Heart left ventricle (tissue), 16 donors: ENCODE results near the gene CASZ1. TPM values are rescaled to one million over a fixed set of nuclear protein-coding genes. Genes with fewer than 3 reads are reported as not detected.
A peak's percentile ranks its signal among the peaks of the same experiment; 100 is the strongest.

Experiments used
- ATAC-seq, 4 donors: fragments of 200-7000 bp; cut with Tn5 transposase; one replicate each; pipeline ENCODE4 v1.9.1; 2020 to 2022; ENCODE audit warnings: moderate library complexity in 4 of 4, mild to moderate bottlenecking in 3 of 4, moderate number of reproducible peaks in 1 of 4
- DNase-seq, 5 donors: peaks; one replicate each; pipeline ENCODE4 v3.0.0-alpha.2; 2020
- H3K27ac ChIP-seq, 12 donors: fragments of 200-600 bp; sonication (generic) in 4 of 12; one replicate each; pipeline versions ENCODE4 v1.5.0 to v1.8.0; 2016 to 2022; ENCODE audit warnings: mild to moderate bottlenecking in 2 of 12
- H3K27me3 ChIP-seq, 9 donors: fragments of 200-600 bp; sonication (generic) in 2 of 9; one replicate each; pipeline versions ENCODE4 v1.5.1 to v1.8.0; 2016 to 2022; ENCODE audit warnings: mild to moderate bottlenecking in 3 of 9
- H3K36me3 ChIP-seq, 9 donors: fragments of 200-600 bp; sonication (generic) in 2 of 9; one replicate each; pipeline versions ENCODE4 v1.5.0 to v1.8.0; 2018 to 2022; ENCODE audit warnings: mild to moderate bottlenecking in 2 of 9
- H3K4me1 ChIP-seq, 12 donors: fragments of 200-600 bp; sonication (generic) in 4 of 12; one replicate each; pipeline versions ENCODE4 v1.5.0 to v1.8.0; 2016 to 2022; ENCODE audit warnings: mild to moderate bottlenecking in 3 of 12
- H3K4me3 ChIP-seq, 12 donors: fragments of 200-600 bp; sonication (generic) in 4 of 12; one replicate each; pipeline versions ENCODE4 v1.5.0 to v1.8.0; 2017 to 2022; ENCODE audit warnings: mild to moderate bottlenecking in 9 of 12, moderate library complexity in 4 of 12
- H3K9me3 ChIP-seq, 12 donors: fragments of 200-600 bp; sonication (generic) in 4 of 12; one replicate each; pipeline versions ENCODE4 v1.5.0 to v1.8.0; 2016 to 2022; ENCODE audit warnings: mild to moderate bottlenecking in 1 of 12
- CTCF ChIP-seq, 12 donors: fragments of 200-600 bp; sonication (generic) in 4 of 12; IDR thresholded peaks; one replicate each; pipeline versions ENCODE4 v1.5.0 to v1.8.0; 2018 to 2022; ENCODE audit warnings: antibody characterized with exemption in 12 of 12, mild to moderate bottlenecking in 5 of 12
- POLR2A ChIP-seq, 2 donors: fragments of 450-650 bp; IDR thresholded peaks; one replicate each; pipeline ENCODE4 v1.6.1; 2017; ENCODE audit warnings: antibody characterized with exemption in 2 of 2, mild to moderate bottlenecking in 2 of 2, moderate library complexity in 2 of 2
- WGBS, 4 donors: extraction: QIAGEN DNeasy Blood & Tissue Kit in 2 of 4; methylation state at CpG; one replicate each; pipeline versions ENCODE4 v1.1.5 to v1.1.7; 2013 to 2018; 5-methylcytosine and 5-hydroxymethylcytosine counted together
- intact Hi-C, 10 donors: fragments of 100-400 bp; cut with DNase I; formaldehyde crosslinking; loops; one replicate each; pipeline versions ENCODE4 v1.11.1 to v1.14.2; 2022
- polyA plus RNA-seq, 2 donors: library from polyadenylated mRNA; stranded (reverse); fragments of 200-250 nt; gene quantifications; one replicate each; pipeline ENCODE4 v1.2.3, GENCODE V29; 2013
- total RNA-seq, 9 donors: library from RNA; depleted of rRNA in 2 of 9; stranded (reverse); fragments of >200 nt in 2 of 9; fragmentation: NEBNext Ultra II Directional in 3 of 9; extraction: Animal tissue kit (Norgen Biotek cat#: 25700) in 3 of 9; gene quantifications; one replicate each; pipeline versions ENCODE4 v1.1.0 to v1.2.4, GENCODE V29; 2016 to 2023
- donor health status: ischemic (EF 13 %, LVEDD 7.1; RV severe dilation, severe dysfunction).
- donor health status: healthy with polysubstance abuse.
- donor health status: DM: no; HTN: yes; CAD: no.
- donor health status: DM: no; HTN: no; CAD: no.
- donor health status: ischemic (EF 25% LVEDD 6.9; RV normal size, moderate dysfunction).
- donor health status: ischemic (EF 25% LVEDD 5.7; RV mildly dilated, moderate dysfunction).
- donor health status: healthy.
- donor health status: DM: yes; HTN: yes; CAD: no.
- donor health status: ischemic (EF 35%, LVEDD 5.7; RV mildly dilated, moderate dysfunction).
- donor health status: nonischemic (EF 11% LVEDD 7.7; RV severe dilation, severe dysfunction).
- donor health status: DM: yes; HTN: yes; CAD: no.
- donor health status: PGD.
- donor health status: ischemic (EF 29% LVEDD 5.4; RV normal size, mild dysfunction).
- donor health status: nonischemic (EF 23%, LVEDD 6.1; RV moderate dilation, normal function).

Gene CASZ1
- total and polyA plus RNA-seq, 11 donors = 28.8 to 84.9 (median 55.0) TPM

DNA sequence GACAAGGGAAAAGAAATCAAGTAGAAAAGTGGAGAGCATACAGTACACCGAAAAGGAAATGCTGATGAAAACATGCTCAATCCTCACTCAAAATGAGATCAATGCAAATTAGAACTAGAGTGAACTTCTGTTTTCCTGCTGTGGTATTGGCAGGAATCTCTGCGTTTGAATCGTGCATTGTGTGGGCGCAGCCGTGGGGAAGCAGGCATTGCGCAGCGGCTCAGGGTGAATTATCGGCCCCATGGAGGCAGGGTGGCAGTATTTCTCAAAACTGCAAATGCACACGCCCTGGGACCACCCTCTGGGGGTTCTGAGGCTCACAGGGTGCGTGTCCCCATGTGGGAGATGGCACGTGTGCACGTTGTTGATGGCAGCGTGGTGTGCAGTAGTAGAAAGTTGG lies 181.1 kb downstream of the CASZ1 start:
- DNase-seq (peak in 1 of 5 donors; percentile 19), ATAC-seq (no peak)
- H3K9me3 ChIP-seq = no peaks in the 10 kb centered on the region
- TF ChIP-seq CTCF (IDR thresholded peaks at IDR 0.05) = no peak
- no peak for TF ChIP-seq POLR2A (IDR thresholded peaks at IDR 0.05)
- H3K36me3 ChIP-seq = peaks cover 0 to 9% (median 0%) of the 10 kb centered on the region in 9 donors
- no peak overlapping the region for H3K27ac ChIP-seq
- intact Hi-C loops = no loop called here
- H3K4me1 ChIP-seq = peaks cover 0 to 20% (median 6%) of the 10 kb centered on the region in 12 donors
- no peak overlapping the region for H3K4me3 ChIP-seq
- no peaks in the 10 kb centered on the region for H3K27me3 ChIP-seq
- WGBS, 4 donors = 86 to 92% (median 92%) methylated on average over 13 of the region's 13 CpGs

DNA sequence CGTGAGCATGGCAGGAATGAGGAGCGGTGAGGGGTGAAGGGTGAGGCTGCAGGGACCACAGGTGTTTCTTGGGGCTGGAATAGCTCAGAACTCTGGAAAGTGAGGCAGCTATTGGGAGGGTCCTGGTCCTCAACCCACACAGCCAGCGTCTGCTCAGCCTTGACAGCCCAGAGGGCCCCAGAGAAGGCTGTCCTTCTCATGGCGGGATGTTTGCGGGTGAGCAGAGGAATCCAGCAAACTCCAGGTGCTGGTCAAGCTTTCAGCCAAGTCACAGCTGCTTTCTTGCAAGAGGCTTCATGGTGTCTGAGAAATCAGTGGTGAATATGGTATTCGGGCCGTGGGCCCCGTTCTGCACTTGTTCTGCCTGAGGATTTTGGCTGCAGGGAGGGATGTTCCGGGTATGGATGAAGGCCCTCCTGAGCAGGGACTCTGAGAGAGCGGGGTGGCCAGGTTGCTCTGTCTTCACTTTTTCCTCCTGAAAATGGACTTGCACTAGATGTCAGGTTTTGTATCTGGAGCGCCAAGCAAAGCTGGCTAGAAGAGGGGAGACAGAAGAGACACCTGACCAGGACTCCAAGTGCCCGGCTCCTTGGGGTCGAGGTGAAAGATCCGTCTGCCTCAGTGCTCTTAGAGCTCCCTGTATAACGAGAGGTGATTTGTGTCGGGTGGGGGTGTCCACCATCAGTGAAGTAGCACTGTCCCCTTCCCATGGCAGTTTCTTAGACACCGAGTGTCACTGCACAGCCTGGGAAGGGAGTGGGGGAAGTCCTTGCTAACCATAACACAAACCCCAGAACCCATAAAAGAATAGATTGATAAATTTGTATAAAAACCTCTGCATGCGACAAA lies 181.8 kb downstream of the CASZ1 start:
- Histone ChIP-seq H3K27me3 (no peaks in the 10 kb centered on the region), H3K4me3 (no peak overlapping the region), H3K9me3 (no peaks in the 10 kb centered on the region), H3K36me3 (peaks cover 0 to 9% (median 0%) of the 10 kb centered on the region in 9 donors), H3K27ac (no peak overlapping the region), H3K4me1 (peaks cover 0 to 20% (median 6%) of the 10 kb centered on the region in 12 donors)
- WGBS, 4 donors = 91 to 94% (median 93%) methylated on average over 15 to 18 of the region's 18 CpGs
- peak in 1 of 5 donors; percentile 16 for DNase-seq
- intact Hi-C loops = no loop called here
- no peak for ATAC-seq
- TF ChIP-seq POLR2A (IDR thresholded peaks at IDR 0.05) = no peak

DNA sequence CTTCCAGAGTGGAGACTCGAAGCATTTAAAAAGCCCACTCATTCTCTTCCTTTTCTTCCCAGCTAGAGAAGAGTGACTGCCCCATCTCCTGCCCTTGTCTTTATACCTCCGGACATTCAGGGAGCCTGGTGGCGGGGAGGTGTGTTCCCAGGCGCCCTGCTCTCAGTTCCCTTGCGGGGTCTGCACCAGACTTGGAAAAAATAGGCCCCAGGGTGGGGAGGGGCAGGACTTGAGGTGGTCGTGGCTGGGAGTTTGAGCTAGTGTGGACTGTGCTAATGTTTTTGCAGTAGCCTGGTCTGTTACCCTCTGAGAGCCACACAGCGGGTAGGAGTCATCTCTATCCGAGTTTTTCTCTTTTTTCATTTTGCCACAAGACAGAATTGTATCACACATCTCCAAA lies 182.6 kb downstream of the CASZ1 start:
- 91 to 95% (median 94%) methylated on average over 8 of the region's 8 CpGs for WGBS, 4 donors
- intact Hi-C loops = no loop called here
- DNase-seq = no peak

GRCh38 chr1:10613340-10613739 lies 183.1 kb downstream of the CASZ1 start:
- TF ChIP-seq POLR2A (IDR thresholded peaks at IDR 0.05) = no peak
- TF ChIP-seq CTCF (IDR thresholded peaks at IDR 0.05) = no peak
- H3K27ac ChIP-seq = no peak overlapping the region
- no peak for ATAC-seq
- 95 to 99% (median 97%) methylated on average over 10 of the region's 10 CpGs for WGBS, 4 donors
- H3K27me3 ChIP-seq = no peaks in the 10 kb centered on the region
- intact Hi-C loops = no loop called here
- peaks cover 0 to 4% (median 0%) of the 10 kb centered on the region in 9 donors for H3K36me3 ChIP-seq
- H3K4me1 ChIP-seq = peaks cover 0 to 20% (median 6%) of the 10 kb centered on the region in 12 donors
- DNase-seq = no peak
- H3K4me3 ChIP-seq = no peak overlapping the region
- H3K9me3 ChIP-seq = no peaks in the 10 kb centered on the region

More for the DNA sequence above, 182.6 kb downstream of the CASZ1 start:
- Histone ChIP-seq H3K27me3 (no peaks in the 10 kb centered on the region), H3K36me3 (peaks cover 0 to 9% (median 0%) of the 10 kb centered on the region in 9 donors), H3K4me3 (no peak overlapping the region), H3K27ac (no peak overlapping the region), H3K9me3 (no peaks in the 10 kb centered on the region), H3K4me1 (peaks cover 0 to 20% (median 6%) of the 10 kb centered on the region in 12 donors)
- no peak for ATAC-seq
- TF ChIP-seq CTCF (IDR thresholded peaks at IDR 0.05) (no peak), POLR2A (IDR thresholded peaks at IDR 0.05) (no peak)
